Measurements from ENCODE around the gene COL28A1.

The COL28A1 gene

GRCh38 chr7:7570584-7570983 is 34.9 kb upstream of the COL28A1 start:
- peaks cover 61% of the 10 kb centered on the region for H3K79me2 ChIP-seq (ENCODE audit: insufficient read depth, low read length)
- no peak overlapping the region for H3K9ac ChIP-seq (ENCODE audit: low read depth, low read length, poor library complexity, severe bottlenecking)
- peaks cover 55% of the 10 kb centered on the region for H3K4me1 ChIP-seq (ENCODE audit: insufficient read depth, low read length, poor library complexity, severe bottlenecking)
- TF ChIP-seq, protein P1, sequence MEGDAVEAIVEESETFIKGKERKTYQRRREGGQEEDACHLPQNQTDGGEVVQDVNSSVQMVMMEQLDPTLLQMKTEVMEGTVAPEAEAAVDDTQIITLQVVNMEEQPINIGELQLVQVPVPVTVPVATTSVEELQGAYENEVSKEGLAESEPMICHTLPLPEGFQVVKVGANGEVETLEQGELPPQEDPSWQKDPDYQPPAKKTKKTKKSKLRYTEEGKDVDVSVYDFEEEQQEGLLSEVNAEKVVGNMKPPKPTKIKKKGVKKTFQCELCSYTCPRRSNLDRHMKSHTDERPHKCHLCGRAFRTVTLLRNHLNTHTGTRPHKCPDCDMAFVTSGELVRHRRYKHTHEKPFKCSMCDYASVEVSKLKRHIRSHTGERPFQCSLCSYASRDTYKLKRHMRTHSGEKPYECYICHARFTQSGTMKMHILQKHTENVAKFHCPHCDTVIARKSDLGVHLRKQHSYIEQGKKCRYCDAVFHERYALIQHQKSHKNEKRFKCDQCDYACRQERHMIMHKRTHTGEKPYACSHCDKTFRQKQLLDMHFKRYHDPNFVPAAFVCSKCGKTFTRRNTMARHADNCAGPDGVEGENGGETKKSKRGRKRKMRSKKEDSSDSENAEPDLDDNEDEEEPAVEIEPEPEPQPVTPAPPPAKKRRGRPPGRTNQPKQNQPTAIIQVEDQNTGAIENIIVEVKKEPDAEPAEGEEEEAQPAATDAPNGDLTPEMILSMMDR (conservative IDR thresholded peaks at IDR 0.05; ENCODE audit: low read length): no peak
- TF ChIP-seq EZH2phosphoT487 (IDR thresholded peaks at IDR 0.05; ENCODE audit: borderline replicate concordance): no peak
- H3K27me3 ChIP-seq (ENCODE audit: insufficient read depth, low read length, poor library complexity, severe bottlenecking): no peaks in the 10 kb centered on the region
- peak overlapping the region; percentile 91 for H3K4me2 ChIP-seq (ENCODE audit: low read depth, low read length, poor library complexity, severe bottlenecking)
- H3K9me2 ChIP-seq (replicated peaks; ENCODE audit: low read depth, low read length): no peaks in the 10 kb centered on the region
- H3K4me3 ChIP-seq (ENCODE audit: low read length, poor library complexity, severe bottlenecking): peak overlapping the region; percentile 39
- no peaks in the 10 kb centered on the region for H3K36me3 ChIP-seq (ENCODE audit: insufficient read depth, low read length)
- H4K20me1 ChIP-seq (ENCODE audit: insufficient read depth, low read length, poor library complexity, severe bottlenecking): peaks cover 15% of the 10 kb centered on the region
- H3K9me3 ChIP-seq (ENCODE audit: insufficient read depth, low read depth, low read length): no peaks in the 10 kb centered on the region
- no peak overlapping the region for H2AFZ ChIP-seq (ENCODE audit: low read length)
- H3F3A ChIP-seq (ENCODE audit: low read depth): no peaks in the 10 kb centered on the region; the same call in 1 of the 2 replicates

DNA sequence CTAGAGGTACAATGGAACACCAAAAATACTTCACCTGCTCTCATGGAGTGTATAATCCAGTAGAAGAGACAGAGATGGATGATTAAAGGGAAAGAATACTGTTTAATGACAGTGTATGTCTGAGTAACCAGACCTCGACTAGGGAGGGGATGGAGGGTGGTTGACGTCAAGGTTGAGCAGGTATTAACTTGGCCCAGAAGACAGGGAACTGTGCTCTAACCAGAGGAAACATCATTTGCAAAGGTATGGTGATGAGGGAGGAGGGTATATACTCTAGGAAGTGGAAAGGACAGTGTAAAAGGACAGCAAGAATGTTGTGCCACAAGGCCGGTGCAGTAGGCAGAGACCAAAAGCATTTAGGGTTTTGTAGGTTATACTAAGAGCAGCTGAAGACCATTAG is 33.9 kb upstream of the COL28A1 start:
- Histone ChIP-seq H3K9me2 (replicated peaks; ENCODE audit: low read depth, low read length) (no peaks in the 10 kb centered on the region), H3K79me2 (ENCODE audit: insufficient read depth, low read length) (peaks cover 61% of the 10 kb centered on the region), H3K9ac (ENCODE audit: low read depth, low read length, poor library complexity, severe bottlenecking) (peak overlapping the region; percentile 92), H2AFZ (ENCODE audit: low read length) (no peak overlapping the region), H3K4me1 (ENCODE audit: insufficient read depth, low read length, poor library complexity, severe bottlenecking) (peaks cover 56% of the 10 kb centered on the region), H3F3A (ENCODE audit: low read depth) (no peaks in the 10 kb centered on the region; the same call in 1 of the 2 replicates), H3K4me2 (ENCODE audit: low read depth, low read length, poor library complexity, severe bottlenecking) (peak overlapping the region; percentile 91), H4K20me1 (ENCODE audit: insufficient read depth, low read length, poor library complexity, severe bottlenecking) (peaks cover 15% of the 10 kb centered on the region), H3K4me3 (ENCODE audit: low read length, poor library complexity, severe bottlenecking) (peak overlapping the region; percentile 99), H3K27me3 (ENCODE audit: insufficient read depth, low read length, poor library complexity, severe bottlenecking) (no peaks in the 10 kb centered on the region), H3K9me3 (ENCODE audit: insufficient read depth, low read depth, low read length) (no peaks in the 10 kb centered on the region), H3K36me3 (ENCODE audit: insufficient read depth, low read length) (no peaks in the 10 kb centered on the region)
- TF ChIP-seq EZH2phosphoT487 (IDR thresholded peaks at IDR 0.05; ENCODE audit: borderline replicate concordance): no peak
- TF ChIP-seq, protein P1 (conservative IDR thresholded peaks at IDR 0.05; ENCODE audit: low read length): no peak

GRCh38 chr7:7569081-7569527 is 33.4 kb upstream of the COL28A1 start:
- Histone ChIP-seq H3K4me3 (ENCODE audit: low read length, poor library complexity, severe bottlenecking) (peak overlapping the region; percentile 99), H3F3A (ENCODE audit: low read depth) (no peaks in the 10 kb centered on the region; the same call in 1 of the 2 replicates), H2AFZ (ENCODE audit: low read length) (no peak overlapping the region), H3K9me2 (replicated peaks; ENCODE audit: low read depth, low read length) (no peaks in the 10 kb centered on the region), H3K9ac (ENCODE audit: low read depth, low read length, poor library complexity, severe bottlenecking) (peak overlapping the region; percentile 92), H3K9me3 (ENCODE audit: insufficient read depth, low read depth, low read length) (no peaks in the 10 kb centered on the region), H3K36me3 (ENCODE audit: insufficient read depth, low read length) (no peaks in the 10 kb centered on the region), H3K4me2 (ENCODE audit: low read depth, low read length, poor library complexity, severe bottlenecking) (peak overlapping the region; percentile 91), H4K20me1 (ENCODE audit: insufficient read depth, low read length, poor library complexity, severe bottlenecking) (peaks cover 15% of the 10 kb centered on the region), H3K27me3 (ENCODE audit: insufficient read depth, low read length, poor library complexity, severe bottlenecking) (no peaks in the 10 kb centered on the region), H3K79me2 (ENCODE audit: insufficient read depth, low read length) (peaks cover 61% of the 10 kb centered on the region), H3K4me1 (ENCODE audit: insufficient read depth, low read length, poor library complexity, severe bottlenecking) (peaks cover 56% of the 10 kb centered on the region)
- TF ChIP-seq, protein P1 (conservative IDR thresholded peaks at IDR 0.05; ENCODE audit: low read length): no peak
- TF ChIP-seq EZH2phosphoT487 (IDR thresholded peaks at IDR 0.05; ENCODE audit: borderline replicate concordance): no peak
